Measurements from ENCODE around the gene TMEM176B.
"Not testable (repeated sequence)": the region's sequence is repeated elsewhere in the genome, so short reads cannot be mapped to it uniquely, and the experiment has no call there.

Gene TMEM176B

DNA sequence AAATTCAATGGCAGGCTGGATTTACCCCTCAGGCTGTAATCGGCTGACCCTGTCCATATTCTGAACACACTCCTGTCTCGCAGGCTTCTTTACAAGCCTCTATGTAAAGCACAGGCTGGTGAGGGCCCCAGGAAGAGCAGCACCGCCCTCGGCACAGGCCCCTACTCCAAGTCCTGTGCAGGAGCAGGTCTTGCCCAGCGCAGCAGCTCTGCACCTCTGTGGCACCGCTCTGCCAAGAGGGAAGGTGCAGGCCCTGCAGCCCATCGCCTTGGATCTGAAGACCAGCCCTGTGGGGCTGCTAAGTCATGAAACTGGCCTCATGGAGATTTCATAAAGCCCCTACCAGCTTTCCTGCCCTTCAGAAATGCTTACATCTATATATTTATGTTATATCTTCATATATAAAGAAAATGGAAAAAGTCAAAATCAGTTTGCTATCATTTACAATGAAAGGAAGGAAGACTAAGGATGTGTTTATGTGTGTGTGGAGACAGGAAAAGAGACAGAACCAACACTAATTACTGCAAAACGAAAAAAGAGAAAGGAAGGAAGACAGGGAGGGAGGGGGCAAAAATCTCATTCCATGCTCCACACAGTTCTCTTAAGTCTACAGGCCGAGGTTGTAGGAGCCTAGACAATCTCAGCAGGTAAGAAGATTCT, 9.6 kb downstream of the TMEM176B start:
- no peak for DNase-seq
- no peak for TF ChIP-seq GATA1 (IDR thresholded peaks at IDR 0.05; ENCODE audit: low read depth, low read length)
- no peak for TF ChIP-seq POLR2A (IDR thresholded peaks at IDR 0.05; ENCODE audit: low read length)

DNA sequence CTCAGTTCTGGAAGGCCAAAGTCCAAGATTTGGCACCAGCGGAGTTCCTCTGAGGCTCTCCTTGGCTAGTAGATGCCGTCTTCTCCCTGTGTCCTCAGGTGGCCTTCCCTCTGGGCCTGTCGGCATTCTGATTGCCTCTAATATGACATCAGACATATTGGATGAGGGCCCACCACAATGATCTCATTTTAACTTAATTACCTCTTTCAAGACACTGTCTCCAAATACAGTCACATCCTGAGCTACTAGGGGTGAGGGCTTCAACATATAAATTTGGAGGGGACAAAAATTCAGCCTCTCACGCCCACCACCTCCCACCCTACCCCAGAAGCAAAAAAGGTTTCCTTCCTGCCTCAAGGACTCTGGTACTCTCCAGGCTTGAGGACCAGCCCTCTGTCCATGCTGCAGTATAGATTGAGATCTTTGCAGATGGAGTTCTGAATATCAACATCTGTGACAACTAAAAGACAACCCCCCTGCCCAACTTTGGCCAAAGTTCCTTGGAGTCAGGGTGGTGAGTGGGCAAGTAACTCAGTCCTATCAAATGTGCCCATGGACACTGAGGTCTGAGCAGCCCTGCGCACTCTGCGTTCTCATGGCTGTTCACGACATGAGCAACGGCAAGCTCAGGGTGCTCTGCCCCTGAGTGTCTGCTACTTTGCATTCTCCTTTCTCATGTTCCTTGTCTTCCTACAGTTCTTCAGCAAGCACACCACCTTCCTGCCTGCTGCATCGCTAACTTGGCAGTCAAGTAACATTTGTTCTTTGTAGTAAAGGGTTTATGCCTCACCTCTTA, 11.5 kb downstream of the TMEM176B start:
- DNase-seq = peak; percentile 14 to 19
- TF ChIP-seq GATA1 (IDR thresholded peaks at IDR 0.05; ENCODE audit: low read depth, low read length) = no peak
- TF ChIP-seq POLR2A (IDR thresholded peaks at IDR 0.05; ENCODE audit: low read length) = no peak

DNA sequence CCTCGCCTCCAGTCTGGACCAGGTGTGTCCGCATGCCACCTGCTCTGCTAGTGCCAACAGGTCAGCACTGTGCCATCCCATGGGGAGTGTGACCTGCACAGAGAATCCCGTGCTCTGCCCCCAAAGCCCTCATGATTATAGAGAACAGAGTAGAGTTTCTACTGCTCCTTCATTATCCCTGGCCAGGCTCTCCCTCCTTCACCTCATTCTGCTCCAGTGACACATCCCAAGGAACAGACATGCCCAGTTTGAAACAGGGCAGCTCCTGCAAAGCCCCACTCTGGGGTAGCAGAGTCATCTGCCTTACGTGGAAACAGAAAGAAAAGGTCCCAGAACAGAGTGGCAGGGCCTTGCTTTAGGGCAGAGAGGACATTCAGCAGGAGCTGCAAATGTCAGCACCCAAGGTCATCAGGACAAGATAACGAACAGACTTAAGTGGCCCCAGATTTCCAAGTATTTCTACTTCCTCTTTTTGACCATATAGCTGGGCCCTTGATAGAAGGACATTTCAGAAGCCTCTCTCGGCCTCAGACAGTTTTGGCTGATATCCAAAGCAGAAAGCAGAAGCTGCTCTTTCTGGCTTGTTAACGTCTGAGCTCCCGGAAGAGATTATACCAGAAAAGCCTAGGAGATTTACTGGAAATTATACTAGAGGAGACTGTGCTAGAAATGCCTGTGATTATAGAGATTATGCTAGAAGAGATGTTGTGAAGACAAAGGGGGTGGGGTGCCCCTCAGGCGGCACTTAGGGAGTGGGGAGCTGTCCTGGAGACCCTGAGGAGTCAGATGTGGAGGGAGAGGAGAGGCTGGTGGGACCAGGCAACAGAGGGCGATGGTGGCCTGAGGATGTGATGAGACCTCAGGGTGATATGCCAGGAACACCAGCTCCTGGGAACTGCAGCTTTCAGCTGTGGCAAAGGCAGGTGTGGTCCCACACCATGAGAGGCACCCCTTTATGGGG, 12.6 kb downstream of the TMEM176B start:
- DNase-seq = peak; percentile 28 to 61
- no peak for TF ChIP-seq POLR2A (IDR thresholded peaks at IDR 0.05; ENCODE audit: low read length)
- no peak for TF ChIP-seq GATA1 (IDR thresholded peaks at IDR 0.05; ENCODE audit: low read depth, low read length)

DNA sequence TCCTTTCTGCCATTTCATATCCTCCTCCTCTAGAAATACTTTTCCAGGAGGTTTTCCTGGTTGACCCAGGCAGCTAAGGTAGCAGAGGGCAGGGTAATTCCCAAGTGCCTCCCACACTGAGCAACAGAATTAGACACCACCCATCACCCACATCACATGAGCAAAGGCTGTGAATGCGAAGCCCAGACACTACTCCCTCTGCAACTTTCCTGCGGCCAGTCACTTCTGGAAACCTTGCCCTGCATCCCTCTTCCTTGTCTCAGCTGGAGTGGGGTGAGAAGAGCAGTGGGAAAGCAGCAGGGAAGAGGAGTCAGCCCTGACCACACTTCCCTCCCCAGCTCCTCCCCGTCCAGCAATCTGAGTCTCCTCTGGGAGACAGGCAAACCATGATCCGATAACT, 15.2 kb downstream of the TMEM176B start:
- TF ChIP-seq GATA1 (IDR thresholded peaks at IDR 0.05; ENCODE audit: low read depth, low read length) (no peak), POLR2A (IDR thresholded peaks at IDR 0.05; ENCODE audit: low read length) (no peak)
- no peak for DNase-seq

DNA sequence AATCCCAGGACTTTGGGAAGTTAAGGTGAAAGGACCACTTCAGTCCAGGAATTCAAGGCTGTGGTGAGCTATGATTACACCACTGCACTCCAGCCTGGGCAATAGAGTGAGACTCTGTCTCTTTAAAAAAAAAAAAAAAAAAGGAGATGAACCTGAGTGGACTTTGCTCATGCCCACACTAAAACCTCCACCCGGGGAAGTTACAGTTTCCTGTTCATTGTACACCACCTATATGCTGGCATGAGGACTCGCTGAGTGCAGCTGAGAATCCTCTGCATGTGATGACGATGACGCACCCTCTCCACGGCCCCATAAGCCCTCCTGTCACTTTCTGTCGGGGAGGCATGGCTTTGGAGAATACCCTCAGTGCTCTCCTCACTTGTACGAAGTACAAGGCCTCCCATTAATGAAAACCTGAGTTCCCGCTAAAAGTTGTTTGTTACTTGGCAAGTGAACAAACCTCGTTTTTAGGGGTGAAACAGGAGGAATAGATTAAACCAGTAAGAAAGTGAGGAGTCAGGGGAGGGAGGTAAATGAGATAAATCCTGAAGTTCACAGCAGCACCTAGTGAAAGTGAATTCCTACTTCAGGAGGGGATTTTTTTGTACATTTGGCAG, 15.9 kb downstream of the TMEM176B start:
- TF ChIP-seq POLR2A (IDR thresholded peaks at IDR 0.05; ENCODE audit: low read length) (no peak), GATA1 (IDR thresholded peaks at IDR 0.05; ENCODE audit: low read depth, low read length) (no peak)
- no peak for DNase-seq

DNA sequence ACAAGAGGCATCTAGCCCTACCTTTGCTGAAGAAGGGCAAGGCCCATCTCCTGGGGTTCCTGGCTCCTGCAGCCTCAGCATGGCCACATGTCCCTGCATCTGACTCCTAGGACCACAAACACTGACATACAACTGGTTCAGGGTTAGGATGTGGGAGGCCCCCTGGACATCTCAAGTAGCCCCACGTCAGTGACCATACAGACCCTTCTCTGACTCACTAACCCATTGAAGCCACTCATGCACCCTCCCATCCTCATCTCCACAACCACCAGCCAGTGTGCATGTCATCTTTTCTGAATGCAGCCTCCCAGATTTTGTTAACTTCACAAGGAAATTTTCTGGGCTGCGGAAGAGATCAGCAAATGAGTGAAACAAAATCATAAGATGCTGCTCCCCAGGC, 18.2 kb downstream of the TMEM176B start:
- DNase-seq = no peak
- no peak for TF ChIP-seq POLR2A (IDR thresholded peaks at IDR 0.05; ENCODE audit: low read length)
- TF ChIP-seq GATA1 (IDR thresholded peaks at IDR 0.05; ENCODE audit: low read depth, low read length) = no peak

DNA sequence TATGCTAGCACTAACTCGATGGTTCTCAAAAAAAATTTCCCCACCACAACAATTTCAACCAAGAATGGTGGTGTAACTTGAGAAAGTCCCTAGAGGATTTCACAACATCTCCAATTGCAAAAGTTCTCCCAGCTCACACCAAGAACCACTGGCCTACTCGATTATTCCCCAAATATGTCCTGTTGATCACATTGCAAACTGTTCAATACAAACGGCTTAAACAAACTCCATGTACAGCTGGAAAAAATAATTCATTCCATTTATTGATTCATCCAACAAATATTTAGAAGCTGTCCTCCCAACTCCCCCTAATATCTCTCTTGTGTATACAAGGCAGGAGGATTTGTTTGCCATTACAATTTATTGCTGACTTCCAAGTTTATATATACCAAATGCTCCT, 19.1 kb downstream of the TMEM176B start:
- no peak for DNase-seq
- TF ChIP-seq GATA1 (IDR thresholded peaks at IDR 0.05; ENCODE audit: low read depth, low read length) = no peak
- TF ChIP-seq POLR2A (IDR thresholded peaks at IDR 0.05; ENCODE audit: low read length) = no peak

DNA sequence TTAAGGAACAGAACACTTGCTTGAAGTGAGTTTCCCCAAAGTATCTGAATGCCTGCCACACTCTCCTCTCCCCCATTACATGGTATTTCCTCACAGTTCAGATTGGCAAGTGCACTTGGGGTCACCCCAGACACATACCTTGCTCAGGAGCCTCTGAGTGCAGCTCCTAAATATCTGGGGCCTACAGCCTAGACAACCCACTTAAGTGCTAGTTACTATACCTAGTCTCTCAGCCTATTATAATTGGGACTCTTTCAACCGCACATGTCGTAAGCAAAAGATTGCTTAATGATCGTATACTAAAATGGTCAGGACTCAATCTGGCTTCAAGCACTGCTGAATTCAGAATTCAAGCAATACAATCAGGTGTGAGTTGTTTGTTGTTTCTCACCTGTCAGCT, 19.9 kb downstream of the TMEM176B start:
- TF ChIP-seq GATA1 (IDR thresholded peaks at IDR 0.05; ENCODE audit: low read depth, low read length) (no peak), POLR2A (IDR thresholded peaks at IDR 0.05; ENCODE audit: low read length) (no peak)
- no peak for DNase-seq

DNA sequence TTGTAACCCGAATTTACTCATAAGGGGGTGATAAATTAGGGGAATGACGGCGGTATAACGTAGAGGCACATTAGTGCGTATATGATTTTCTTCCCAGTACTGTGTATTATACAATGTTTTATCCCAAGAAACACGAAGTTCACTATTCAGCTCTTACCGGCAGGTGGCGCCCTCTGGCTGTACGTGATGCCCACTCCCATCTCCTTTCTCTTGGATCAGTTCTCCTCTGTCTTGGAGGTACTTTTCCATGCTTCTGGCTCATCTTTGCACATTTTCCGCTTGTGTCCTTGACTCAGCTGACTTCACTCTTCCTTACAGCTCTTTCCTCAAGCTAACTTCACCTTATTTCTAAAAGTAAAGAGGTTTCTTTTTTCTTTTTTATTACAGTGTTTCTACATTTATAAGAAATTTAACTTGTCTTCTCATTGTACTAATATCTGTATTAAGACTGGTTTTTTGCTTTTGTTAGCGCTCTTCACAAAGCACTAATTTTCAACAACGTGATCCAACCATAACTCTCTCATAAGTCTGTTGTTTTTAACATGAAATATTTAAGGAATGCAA, 21.3 kb downstream of the TMEM176B start:
- TF ChIP-seq GATA1 (IDR thresholded peaks at IDR 0.05; ENCODE audit: low read depth, low read length) = no peak
- no peak for TF ChIP-seq POLR2A (IDR thresholded peaks at IDR 0.05; ENCODE audit: low read length)
- peak; percentile 60 to 79 for DNase-seq

DNA sequence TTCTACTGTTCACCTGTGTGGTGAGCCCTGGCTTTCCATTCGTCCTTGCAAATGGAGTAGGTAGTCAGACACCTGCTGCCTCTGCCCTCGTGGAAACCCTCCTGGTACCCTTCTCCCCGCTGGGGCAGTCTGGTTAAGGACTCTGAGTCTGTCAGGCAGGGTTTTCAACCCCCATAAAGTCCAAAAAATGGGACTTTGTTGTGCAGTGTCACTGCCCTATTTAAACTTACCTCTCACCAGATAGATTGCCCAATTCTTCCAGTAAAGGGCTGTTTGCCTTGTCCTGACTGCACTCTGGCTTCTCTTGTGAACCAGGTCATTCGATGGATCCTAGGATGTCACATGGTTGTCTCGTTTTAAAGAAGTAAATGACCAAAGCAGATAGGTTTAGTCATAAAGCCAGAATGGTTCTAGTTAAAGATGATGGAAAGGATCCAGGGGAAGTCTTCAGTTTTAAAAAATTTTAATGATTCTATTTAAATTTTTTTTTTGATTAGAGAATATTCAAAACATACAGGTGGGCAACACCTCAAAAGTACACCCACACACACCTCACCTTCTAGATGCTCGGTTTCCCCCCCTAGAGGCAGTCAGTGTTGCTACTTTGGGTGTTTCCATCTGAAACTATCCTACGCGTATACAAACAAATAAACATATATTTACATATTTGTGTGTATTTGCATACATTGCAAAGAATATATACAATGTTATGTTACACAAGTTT, 22.0 kb downstream of the TMEM176B start:
- DNase-seq = no peak
- TF ChIP-seq GATA1 (IDR thresholded peaks at IDR 0.05; ENCODE audit: low read depth, low read length) = no peak

DNA sequence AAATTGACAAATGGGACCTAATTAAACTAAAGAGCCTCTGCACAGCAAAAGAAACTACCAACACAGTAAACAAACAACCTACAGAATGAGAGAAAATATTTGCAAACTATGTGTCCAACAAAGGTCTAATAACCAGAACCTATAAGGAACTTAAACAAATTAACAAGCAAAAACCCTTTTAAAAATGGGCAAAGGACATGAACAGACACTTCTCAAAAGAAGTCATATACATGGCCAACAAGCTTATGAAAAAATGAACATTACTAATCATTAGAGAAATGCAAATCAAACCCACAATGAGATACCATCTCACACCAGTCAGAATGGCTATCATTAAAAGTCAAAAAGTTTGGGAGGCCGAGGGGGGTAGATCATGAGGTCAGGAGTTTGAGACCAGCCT, 26.0 kb downstream of the TMEM176B start:
- not testable (repeated sequence) for DNase-seq

DNA sequence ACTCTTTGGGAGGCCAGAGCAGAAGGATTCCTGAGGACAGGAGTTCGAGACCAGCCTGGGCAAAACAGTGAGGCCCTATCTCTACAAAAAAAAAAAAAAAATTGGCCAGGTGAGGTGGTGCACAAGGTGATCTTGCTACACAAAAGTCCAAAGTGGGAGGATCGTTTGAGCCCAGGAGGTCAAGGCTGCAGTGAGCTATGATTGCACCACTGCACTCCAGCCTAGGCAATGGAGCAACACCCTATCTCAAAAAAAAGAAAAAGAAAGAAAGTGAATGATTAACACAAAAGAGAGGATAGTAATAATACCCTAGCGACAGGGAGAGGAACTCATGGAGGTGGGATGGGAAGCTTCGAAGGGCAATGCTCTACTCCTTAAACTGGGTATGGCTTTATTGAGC, 30.4 kb downstream of the TMEM176B start:
- DNase-seq = no peak
- TF ChIP-seq POLR2A (IDR thresholded peaks at IDR 0.05; ENCODE audit: low read length) (no peak), GATA1 (IDR thresholded peaks at IDR 0.05; ENCODE audit: low read depth, low read length) (no peak)

DNA sequence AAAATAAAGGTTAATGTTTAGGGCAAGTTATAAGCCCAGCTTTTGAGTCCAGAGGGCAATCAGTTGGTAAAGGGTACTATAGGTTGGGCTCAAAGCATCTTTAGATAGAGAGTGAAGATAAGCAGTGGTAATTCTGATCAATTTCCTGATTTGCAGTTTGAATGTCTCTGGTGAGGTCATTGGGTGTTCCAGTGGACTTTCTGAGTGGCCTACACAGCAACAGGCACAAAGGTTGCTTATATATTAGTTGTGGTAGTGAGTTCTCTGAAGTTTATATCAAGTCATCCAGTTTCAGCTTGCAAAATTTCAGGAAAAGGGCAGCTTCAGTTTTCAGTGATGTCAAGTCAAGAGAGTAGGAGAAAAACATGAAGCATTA, 33.8 kb downstream of the TMEM176B start:
- no peak for TF ChIP-seq POLR2A (IDR thresholded peaks at IDR 0.05; ENCODE audit: low read length)
- no peak for TF ChIP-seq GATA1 (IDR thresholded peaks at IDR 0.05; ENCODE audit: low read depth, low read length)
- no peak for DNase-seq
